ENCODE results near the gene IFITM5.

- TF ChIP-seq POLR2AphosphoS5 (IDR thresholded peaks at IDR 0.05; ENCODE audit: borderline replicate concordance, low read depth, low read length) (no peak), EZH2 (IDR thresholded peaks at IDR 0.05) (no peak)
These were observed 48.5 kb downstream of the IFITM5 start for GRCh38 chr11:250740-251299.

Measured in SK-N-MC (cell line).